ENCODE measurements around the gene NCOA1. TPM values are rescaled to one million over a fixed set of nuclear protein-coding genes. Genes with fewer than 3 reads are reported as not detected.

The NCOA1 gene
- total RNA-seq, 2 experiments from 2014 or later = 35.5 to 40.6 TPM

GRCh38 chr2:24626131-24626530, 135.1 kb downstream of the NCOA1 start:
- Mint-ChIP-seq H3K27me3 (no peaks in the 10 kb centered on the region), H3K36me3 (ENCODE audit: low read depth) (no peaks in the 10 kb centered on the region), H3K9me3 (no peaks in the 10 kb centered on the region), H3K4me1 (ENCODE audit: low read depth) (peaks cover 60% of the 10 kb centered on the region), H3K27ac (no peak overlapping the region), H3K4me3 (no peak overlapping the region)
- no peaks in the 10 kb centered on the region for H3K9me3 ChIP-seq (ENCODE audit: control insufficient read depth in 1 of 2, insufficient read depth in 1 of 2, low read length in 2 of 2)
- ChIA-PET POLR2A (no interaction called here), CTCF (no interaction called here)
- intact Hi-C loops (cut with DNase I, micrococcal nuclease) = loop anchor here in 1 of 2 experiments (1.0 kb wide), 1 partner anchor 34 kb away; no protein-coding TSS in a partner anchor
- H3K36me3 ChIP-seq (ENCODE audit: insufficient read depth, low read length) = no peaks in the 10 kb centered on the region
- H3K27me3 ChIP-seq (ENCODE audit: control insufficient read depth in 1 of 2, insufficient read depth in 2 of 2, low read length in 2 of 2) = no peaks in the 10 kb centered on the region
- no peak for TF ChIP-seq CTCF (IDR thresholded peaks at IDR 0.05)
- ATAC-seq (ENCODE audit: poor library complexity) (no peak), DNase-seq (no peak)
- H3K4me3 ChIP-seq (ENCODE audit: low read length) = no peak overlapping the region
- no peaks in the 10 kb centered on the region for H3K4me1 ChIP-seq (ENCODE audit: insufficient read depth, low read length)
- H3K27ac ChIP-seq (ENCODE audit: low read depth in 1 of 2, low read length in 2 of 2) = no peak overlapping the region

DNA sequence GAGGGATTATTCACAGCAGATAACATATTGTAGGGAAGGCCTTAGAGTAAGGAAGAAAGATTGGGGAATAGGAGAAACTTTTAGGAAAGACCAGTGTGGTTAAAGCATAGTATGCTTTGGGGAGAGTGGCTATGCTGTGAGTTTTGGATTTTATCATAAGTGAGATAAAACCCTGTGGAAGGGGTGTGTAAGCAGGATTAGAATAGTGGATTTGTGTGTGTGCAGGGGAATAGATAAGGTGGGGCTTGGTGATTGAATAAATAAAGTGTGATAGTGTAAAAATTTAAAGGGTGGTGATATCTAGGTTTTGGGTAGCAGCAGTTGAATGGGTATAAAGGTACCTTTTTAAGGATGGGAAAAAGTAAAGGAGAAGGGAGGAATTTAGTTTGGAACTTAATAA, 137.7 kb downstream of the NCOA1 start:
- ATAC-seq (ENCODE audit: poor library complexity) (no peak), DNase-seq (no peak)
- POLR2A ChIA-PET = no interaction called here
- Histone ChIP-seq H3K27ac (ENCODE audit: low read depth in 1 of 2, low read length in 2 of 2) (no peak overlapping the region), H3K4me1 (ENCODE audit: insufficient read depth, low read length) (no peaks in the 10 kb centered on the region), H3K4me3 (ENCODE audit: low read length) (no peak overlapping the region), H3K27me3 (ENCODE audit: control insufficient read depth in 1 of 2, insufficient read depth in 2 of 2, low read length in 2 of 2) (no peaks in the 10 kb centered on the region), H3K9me3 (ENCODE audit: control insufficient read depth in 1 of 2, insufficient read depth in 1 of 2, low read length in 2 of 2) (no peaks in the 10 kb centered on the region), H3K36me3 (ENCODE audit: insufficient read depth, low read length) (no peaks in the 10 kb centered on the region)
- Mint-ChIP-seq H3K4me3 (no peak overlapping the region), H3K36me3 (ENCODE audit: low read depth) (no peaks in the 10 kb centered on the region), H3K4me1 (ENCODE audit: low read depth) (peaks cover 48% of the 10 kb centered on the region), H3K27me3 (no peaks in the 10 kb centered on the region), H3K9me3 (no peaks in the 10 kb centered on the region), H3K27ac (no peak overlapping the region)
- TF ChIP-seq CTCF (IDR thresholded peaks at IDR 0.05) = no peak
- intact Hi-C loops (cut with DNase I, micrococcal nuclease) = no loop called here
- CTCF ChIA-PET = no interaction called here

- no peak overlapping the region for H3K27ac Mint-ChIP-seq
- POLR2A ChIA-PET = no interaction called here
- no peaks in the 10 kb centered on the region for H3K9me3 ChIP-seq (ENCODE audit: control insufficient read depth in 1 of 2, insufficient read depth in 1 of 2, low read length in 2 of 2)
- H3K4me1 ChIP-seq (ENCODE audit: insufficient read depth, low read length) = no peaks in the 10 kb centered on the region
- TF ChIP-seq CTCF (IDR thresholded peaks at IDR 0.05) = no peak
- no peak overlapping the region for H3K27ac ChIP-seq (ENCODE audit: low read depth in 1 of 2, low read length in 2 of 2)
- DNase-seq = no peak
- CTCF ChIA-PET = no interaction called here
- H3K36me3 ChIP-seq (ENCODE audit: insufficient read depth, low read length) = no peaks in the 10 kb centered on the region
- H3K4me3 Mint-ChIP-seq = no peak overlapping the region
- no peaks in the 10 kb centered on the region for H3K9me3 Mint-ChIP-seq
- intact Hi-C loops (cut with DNase I, micrococcal nuclease) = no loop called here
- no peaks in the 10 kb centered on the region for H3K27me3 Mint-ChIP-seq
- H3K36me3 Mint-ChIP-seq (ENCODE audit: low read depth) = no peaks in the 10 kb centered on the region
- H3K4me3 ChIP-seq (ENCODE audit: low read length) = no peak overlapping the region
- ATAC-seq (ENCODE audit: poor library complexity) = no peak
- H3K4me1 Mint-ChIP-seq (ENCODE audit: low read depth) = peaks cover 23% of the 10 kb centered on the region
- H3K27me3 ChIP-seq (ENCODE audit: control insufficient read depth in 1 of 2, insufficient read depth in 2 of 2, low read length in 2 of 2) = no peaks in the 10 kb centered on the region
Measured at GRCh38 chr2:24632172-24632571, 141.1 kb downstream of the NCOA1 start.

Data from CD4-positive, alpha-beta T cell (primary cell).